ENCODE data around the gene AMOTL2. TPM values are rescaled to one million over a fixed set of nuclear protein-coding genes. Genes with fewer than 3 reads are reported as not detected.

Gene AMOTL2
- total and polyA plus RNA-seq, 10 of the 15 experiments (the other 5 are each of a cell fraction or from before 2014, with no cell fraction given), result 0.20 to 0.33 TPM; not detected in 8

- Histone ChIP-seq H2AFZ (ENCODE audit: control insufficient read depth, low read depth, low read length) (no peak overlapping the region), H3K4me1 (ENCODE audit: control insufficient read depth, insufficient read depth, low read length) (no peaks in the 10 kb centered on the region), H3K4me2 (ENCODE audit: control insufficient read depth, insufficient read depth) (no peak overlapping the region), H4K20me1 (ENCODE audit: control insufficient read depth, insufficient read depth) (no peaks in the 10 kb centered on the region), H3K9ac (ENCODE audit: control insufficient read depth, insufficient read depth, low read length) (no peak overlapping the region), H3K36me3 (ENCODE audit: control insufficient read depth in 2 of 2, insufficient read depth in 2 of 2, low read length in 1 of 2) (no peaks in the 10 kb centered on the region), H3K9me3 (replicated peaks; ENCODE audit: control insufficient read depth, insufficient read depth, low read length) (peaks cover 2% of the 10 kb centered on the region; the same call in 2 of the 3 replicates), H3K27ac (ENCODE audit: control insufficient read depth, insufficient read depth) (no peak overlapping the region), H3K27me3 (replicated peaks in 1 of 2; ENCODE audit: control insufficient read depth in 2 of 2, insufficient read depth in 2 of 2, low read length in 1 of 2) (no peaks in the 10 kb centered on the region; a peak in 1 of 4 replicates), H3K79me2 (ENCODE audit: control insufficient read depth, insufficient read depth, low read length) (no peaks in the 10 kb centered on the region), H3K4me3 (no peak overlapping the region)
- ChIA-PET SMC1A (ENCODE audit: uncharacterized antibody, unreplicated experiment) (interaction anchor here (0.6 kb wide), 1 partner anchor 142 kb away, joined by 3 read pairs; no protein-coding TSS in a partner anchor), POLR2A (no interaction called here), RAD21 (ENCODE audit: unreplicated experiment) (no interaction called here), CTCF (interaction anchor here (0.6 to 0.9 kb wide), 2 partner anchors 14 to 142 kb away, joined by 3 read pairs; no protein-coding TSS in a partner anchor)
- no TSS peak for BruUV-seq (replicated peaks)
- ATAC-seq (no peak), DNase-seq (ENCODE audit: low read depth, low spot score) (no peak), FAIRE-seq (peak; percentile 23)
- intact Hi-C loops (cut with micrococcal nuclease; ENCODE audit: unreplicated experiment), result no loop called here
- TF ChIP-seq KDM1A (IDR thresholded peaks at IDR 0.05; ENCODE audit: borderline replicate concordance) (no peak), BACH1 (IDR thresholded peaks at IDR 0.05; ENCODE audit: borderline replicate concordance) (no peak), CBX3 (IDR thresholded peaks at IDR 0.05; ENCODE audit: borderline replicate concordance, low read depth) (no peak), NRF1 (conservative IDR thresholded peaks at IDR 0.05; ENCODE audit: low read depth, low read length) (no peak), RAD51 (IDR thresholded peaks at IDR 0.05) (no peak), CEBPZ (IDR thresholded peaks at IDR 0.05; ENCODE audit: low read depth, low read length) (no peak), ZBTB40 (IDR thresholded peaks at IDR 0.05; ENCODE audit: borderline replicate concordance) (no peak), SMARCA5 (IDR thresholded peaks at IDR 0.05) (no peak), ZSCAN29 (IDR thresholded peaks at IDR 0.05) (no peak), MEF2A (IDR thresholded peaks at IDR 0.05; ENCODE audit: insufficient read depth, low read depth, low read length) (no peak), RCOR1 (conservative IDR thresholded peaks at IDR 0.05; ENCODE audit: low read depth, low read length) (no peak), RELB (IDR thresholded peaks at IDR 0.05; ENCODE audit: low read depth) (no peak), IKZF2 (IDR thresholded peaks at IDR 0.05) (no peak)
- 29% methylated on average over 9 of the region's 9 CpGs for WGBS (ENCODE audit: insufficient coverage, insufficient replicate concordance, low lambda C conversion rate, missing lambda C conversion rate)
- in situ Hi-C loops (cut with MboI), result no loop called here
Measured at GRCh38 chr3:134342259-134342658, 32.0 kb downstream of the AMOTL2 start.
